Thoracic aorta (tissue), 2 donors: ENCODE data around the gene KIF21B. TPM values are rescaled to one million over a fixed set of nuclear protein-coding genes. Genes with fewer than 3 reads are reported as not detected.

Source experiments
- ATAC-seq: fragments of 150-250 bp; one replicate; pipeline ENCODE4 v1.8.0; 2017; ENCODE audit warnings: low read depth; ENCODE audit not compliant: insufficient number of reproducible peaks, low FRiP score
- DNase-seq: peaks from one replicate; pipeline ENCODE4 v3.0.0-alpha.2; 2020; ENCODE audit warnings: low spot score
- H3K27ac ChIP-seq, 2 donors: fragments of 200-600 bp; sonication (generic); 1 replicate in 1 of 2; 2 replicates in 1 of 2; pipeline ENCODE4 v1.5.1; 2016; ENCODE audit warnings: mild to moderate bottlenecking in 2 of 2, moderate library complexity in 2 of 2
- H3K27me3 ChIP-seq: fragments of 200-600 bp; sonication (generic); replicated peaks from 2 replicates; pipeline ENCODE4 v1.6.0; 2016; ENCODE audit warnings: mild to moderate bottlenecking; ENCODE audit not compliant: insufficient read depth
- H3K36me3 ChIP-seq: fragments of 200-600 bp; sonication (generic); one replicate; pipeline ENCODE4 v1.5.1; 2016
- H3K4me1 ChIP-seq, 2 donors: fragments of 200-600 bp; sonication (generic); 1 replicate in 1 of 2; 2 replicates in 1 of 2; pipeline versions ENCODE4 v1.5.1 to v1.6.0; 2016; ENCODE audit warnings: low read depth in 2 of 2, mild to moderate bottlenecking in 1 of 2; ENCODE audit not compliant: control insufficient read depth in 1 of 2
- H3K4me3 ChIP-seq: fragments of 200-600 bp; sonication (generic); 2 replicates; pipeline ENCODE4 v1.5.1; 2016; ENCODE audit warnings: mild to moderate bottlenecking
- H3K9me3 ChIP-seq: fragments of 200-600 bp; sonication (generic); 2 replicates; pipeline ENCODE4 v1.5.1; 2016
- CTCF ChIP-seq: fragments of 200-600 bp; sonication (generic); IDR thresholded peaks from one replicate; pipeline ENCODE4 v1.5.1; 2019; ENCODE audit warnings: antibody characterized with exemption
- total RNA-seq, 2 donors: library from RNA; depleted of rRNA; stranded (reverse); fragments of >200 nt; gene quantifications; one replicate each; pipeline versions ENCODE4 v1.1.0 to v1.2.3, GENCODE V29; 2016

KIF21B gene
- total RNA-seq, 2 donors from 2014 or later: 4.2 to 4.7 TPM

- no peaks in the 10 kb centered on the region for H3K9me3 ChIP-seq
- no peak overlapping the region for H3K4me3 ChIP-seq
- H3K27ac ChIP-seq: no peak overlapping the region
- H3K27me3 ChIP-seq: no peaks in the 10 kb centered on the region
- TF ChIP-seq CTCF: no peak
- ATAC-seq (no peak), DNase-seq (no peak)
- no peaks in the 10 kb centered on the region for H3K36me3 ChIP-seq
- no peaks in the 10 kb centered on the region for H3K4me1 ChIP-seq
Measured at GRCh38 chr1:201000391-201000790, 23.1 kb downstream of the KIF21B start.

- ATAC-seq: no peak
- no peak overlapping the region for H3K4me3 ChIP-seq
- no peaks in the 10 kb centered on the region for H3K4me1 ChIP-seq
- TF ChIP-seq CTCF: no peak
- no peak for DNase-seq
- no peaks in the 10 kb centered on the region for H3K9me3 ChIP-seq
- H3K27me3 ChIP-seq: no peaks in the 10 kb centered on the region
- H3K27ac ChIP-seq: no peak overlapping the region
- no peaks in the 10 kb centered on the region for H3K36me3 ChIP-seq
Measured at GRCh38 chr1:200999667-201000066, 23.8 kb downstream of the KIF21B start.

GRCh38 chr1:200998323-200998722, 25.2 kb downstream of the KIF21B start:
- ATAC-seq: no peak
- H3K36me3 ChIP-seq: no peaks in the 10 kb centered on the region
- H3K9me3 ChIP-seq: no peaks in the 10 kb centered on the region

GRCh38 chr1:200992382-200993048, 31.0 kb downstream of the KIF21B start:
- no peak for TF ChIP-seq CTCF
- Histone ChIP-seq H3K4me1 (peaks cover 0 to 7% of the 10 kb centered on the region in 2 donors), H3K27me3 (no peaks in the 10 kb centered on the region), H3K4me3 (no peak overlapping the region), H3K27ac (no peak overlapping the region), H3K9me3 (no peaks in the 10 kb centered on the region), H3K36me3 (no peaks in the 10 kb centered on the region)
- ATAC-seq (no peak), DNase-seq (no peak)

More at GRCh38 chr1:200998323-200998722, 25.2 kb downstream of the KIF21B start:
- no peak for TF ChIP-seq CTCF
- Histone ChIP-seq H3K27me3 (no peaks in the 10 kb centered on the region), H3K4me1 (no peaks in the 10 kb centered on the region), H3K4me3 (no peak overlapping the region), H3K27ac (no peak overlapping the region)
- no peak for DNase-seq

GRCh38 chr1:200991097-200991614, 32.4 kb downstream of the KIF21B start:
- Histone ChIP-seq H3K4me1 (peaks cover 0 to 7% of the 10 kb centered on the region in 2 donors), H3K27ac (no peak overlapping the region), H3K4me3 (no peak overlapping the region), H3K36me3 (no peaks in the 10 kb centered on the region), H3K9me3 (no peaks in the 10 kb centered on the region), H3K27me3 (no peaks in the 10 kb centered on the region)
- DNase-seq: no peak
- no peak for TF ChIP-seq CTCF
- no peak for ATAC-seq
